ENCODE results near the gene SLC19A2. TPM values are rescaled to one million over a fixed set of nuclear protein-coding genes. Genes with fewer than 3 reads are reported as not detected.
"Not testable (repeated sequence)": the region's sequence is repeated elsewhere in the genome, so short reads cannot be mapped to it uniquely, and the experiment has no call there.

The SLC19A2 gene
- total RNA-seq, 4 donors from 2014 or later = 48.8 to 195 (median 96.0) TPM

DNA sequence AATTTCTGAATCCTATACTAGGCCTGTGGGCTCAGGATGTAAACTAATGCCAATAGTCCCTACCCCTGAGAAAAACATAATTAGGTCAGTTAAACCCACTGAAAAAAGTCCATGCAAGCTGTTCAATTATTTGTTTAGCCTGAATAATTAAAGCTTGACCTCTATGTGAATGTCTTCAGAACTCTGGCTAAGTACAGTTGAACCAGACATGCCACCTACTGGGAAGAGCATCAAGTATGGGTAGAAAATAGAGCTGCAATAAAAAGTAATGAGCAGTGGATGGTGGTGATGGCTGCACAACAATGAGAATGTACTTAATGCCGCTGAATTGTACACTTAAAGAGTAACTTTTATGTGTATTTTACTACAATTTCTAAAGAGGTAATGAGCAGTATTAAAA lies 23.6 kb upstream of the SLC19A2 start:
- DNase-seq (ENCODE audit: low spot score) (no peak), ATAC-seq (ENCODE audit: low FRiP score) (no peak)
- TF ChIP-seq, protein P1, sequence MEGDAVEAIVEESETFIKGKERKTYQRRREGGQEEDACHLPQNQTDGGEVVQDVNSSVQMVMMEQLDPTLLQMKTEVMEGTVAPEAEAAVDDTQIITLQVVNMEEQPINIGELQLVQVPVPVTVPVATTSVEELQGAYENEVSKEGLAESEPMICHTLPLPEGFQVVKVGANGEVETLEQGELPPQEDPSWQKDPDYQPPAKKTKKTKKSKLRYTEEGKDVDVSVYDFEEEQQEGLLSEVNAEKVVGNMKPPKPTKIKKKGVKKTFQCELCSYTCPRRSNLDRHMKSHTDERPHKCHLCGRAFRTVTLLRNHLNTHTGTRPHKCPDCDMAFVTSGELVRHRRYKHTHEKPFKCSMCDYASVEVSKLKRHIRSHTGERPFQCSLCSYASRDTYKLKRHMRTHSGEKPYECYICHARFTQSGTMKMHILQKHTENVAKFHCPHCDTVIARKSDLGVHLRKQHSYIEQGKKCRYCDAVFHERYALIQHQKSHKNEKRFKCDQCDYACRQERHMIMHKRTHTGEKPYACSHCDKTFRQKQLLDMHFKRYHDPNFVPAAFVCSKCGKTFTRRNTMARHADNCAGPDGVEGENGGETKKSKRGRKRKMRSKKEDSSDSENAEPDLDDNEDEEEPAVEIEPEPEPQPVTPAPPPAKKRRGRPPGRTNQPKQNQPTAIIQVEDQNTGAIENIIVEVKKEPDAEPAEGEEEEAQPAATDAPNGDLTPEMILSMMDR (IDR thresholded peaks at IDR 0.05) = no peak

DNA sequence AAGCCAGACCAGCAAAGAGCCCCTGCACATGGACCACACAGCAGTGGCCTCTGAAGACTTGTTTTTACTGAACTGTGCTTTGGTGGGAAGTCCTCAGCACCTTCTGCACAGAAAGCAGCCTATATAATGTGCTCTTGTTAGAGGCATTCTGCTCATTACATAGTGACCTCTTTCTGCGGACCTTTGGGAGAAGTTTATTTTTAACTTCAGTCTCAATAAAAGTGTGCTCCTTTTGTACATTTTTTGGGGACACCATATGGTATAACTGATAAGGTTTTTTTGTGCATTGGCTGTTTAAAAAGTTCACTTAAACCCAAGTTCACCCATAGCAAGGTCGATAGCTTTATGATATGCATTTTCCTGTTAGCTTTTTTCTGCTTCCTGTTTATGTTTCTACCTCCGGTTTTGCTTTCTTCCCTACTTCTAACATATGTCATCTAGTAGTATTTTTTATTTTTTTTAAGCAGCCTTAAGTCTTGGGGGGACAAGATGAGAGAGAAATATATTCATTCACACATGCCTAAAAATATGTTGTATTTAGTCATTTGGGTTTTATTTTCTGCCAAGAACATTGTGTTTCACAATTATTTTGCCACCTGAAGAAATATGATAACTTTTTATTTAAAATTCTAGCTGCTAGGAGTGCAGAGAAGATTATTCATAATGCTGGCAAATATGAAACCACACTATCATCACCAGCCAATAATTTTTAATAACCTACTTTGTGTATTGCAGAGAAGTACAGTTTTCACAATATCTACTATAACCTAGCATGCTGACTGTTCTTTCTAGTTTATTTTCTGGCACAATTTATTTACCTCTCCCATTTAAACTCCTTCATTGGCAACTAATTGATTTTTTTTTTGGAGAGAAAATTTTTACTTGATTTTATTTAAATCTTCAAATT lies 22.9 kb upstream of the SLC19A2 start:
- DNase-seq (ENCODE audit: low spot score) (no peak), ATAC-seq (ENCODE audit: low FRiP score) (peak; percentile 77)

DNA sequence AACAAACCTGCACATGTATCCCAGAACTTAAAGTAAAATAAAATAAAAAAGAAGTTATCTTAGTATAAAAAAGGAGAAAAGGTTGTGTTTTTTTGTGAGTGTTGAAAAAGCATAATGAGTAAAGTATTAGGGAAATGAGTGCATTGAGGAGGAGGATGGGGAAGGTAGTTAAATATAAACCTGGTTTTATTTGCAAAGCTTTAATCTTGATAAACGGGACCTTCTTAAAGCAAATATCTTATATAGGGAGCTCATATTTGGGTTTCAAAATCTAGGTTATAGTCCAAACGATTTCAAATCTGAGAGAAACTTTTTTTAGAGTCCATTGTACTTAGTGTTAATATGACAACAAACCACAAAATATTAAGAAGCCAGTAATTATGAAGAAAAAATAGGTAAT lies 21.7 kb upstream of the SLC19A2 start:
- DNase-seq (ENCODE audit: low spot score) (no peak), ATAC-seq (ENCODE audit: low FRiP score) (no peak)
- TF ChIP-seq, protein P1 (IDR thresholded peaks at IDR 0.05) = no peak

More for the DNA sequence above, 22.9 kb upstream of the SLC19A2 start:
- TF ChIP-seq, protein P1 (IDR thresholded peaks at IDR 0.05) = no peak

DNA sequence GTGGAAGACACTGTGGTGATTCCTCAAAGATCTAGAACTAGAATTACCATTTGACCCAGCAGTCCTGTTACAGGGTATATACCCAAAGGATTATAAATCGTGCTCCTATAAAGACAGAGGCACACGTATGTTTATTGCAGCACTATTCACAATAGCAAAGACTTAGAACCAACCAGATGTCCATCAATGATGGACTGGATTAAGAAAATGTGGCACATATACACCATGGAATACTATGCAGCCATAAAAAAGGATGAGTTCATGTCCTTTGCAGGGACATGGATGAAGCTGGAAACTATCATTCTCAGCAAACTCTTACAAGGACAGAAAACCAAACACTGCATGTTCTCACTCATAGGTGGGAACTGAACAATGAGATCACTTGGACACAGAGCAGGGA lies 17.9 kb upstream of the SLC19A2 start:
- not testable (repeated sequence) for ATAC-seq (ENCODE audit: low FRiP score); DNase-seq (ENCODE audit: low spot score)

DNA sequence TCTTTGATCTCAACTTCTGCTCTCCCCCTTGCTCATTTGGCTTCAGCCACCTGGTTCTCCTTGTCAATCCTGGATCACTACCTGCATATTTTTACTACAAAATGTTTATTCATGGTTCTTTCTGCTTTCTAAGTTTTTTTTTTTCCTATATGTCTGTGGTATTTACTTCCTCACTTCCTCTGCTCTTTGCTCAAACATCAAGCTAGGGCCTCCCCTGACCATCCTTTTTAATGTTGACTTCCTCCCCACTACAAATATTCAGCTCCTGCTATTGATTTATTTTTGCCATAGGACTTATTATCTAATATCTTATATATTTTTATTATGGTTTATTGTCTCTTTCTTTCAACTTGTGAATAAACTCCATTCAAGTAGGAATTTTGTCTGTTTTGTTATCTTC lies 14.1 kb upstream of the SLC19A2 start:
- ATAC-seq (ENCODE audit: low FRiP score) = no peak
- no peak for DNase-seq (ENCODE audit: low spot score)
- TF ChIP-seq, protein P1 (IDR thresholded peaks at IDR 0.05) = no peak

DNA sequence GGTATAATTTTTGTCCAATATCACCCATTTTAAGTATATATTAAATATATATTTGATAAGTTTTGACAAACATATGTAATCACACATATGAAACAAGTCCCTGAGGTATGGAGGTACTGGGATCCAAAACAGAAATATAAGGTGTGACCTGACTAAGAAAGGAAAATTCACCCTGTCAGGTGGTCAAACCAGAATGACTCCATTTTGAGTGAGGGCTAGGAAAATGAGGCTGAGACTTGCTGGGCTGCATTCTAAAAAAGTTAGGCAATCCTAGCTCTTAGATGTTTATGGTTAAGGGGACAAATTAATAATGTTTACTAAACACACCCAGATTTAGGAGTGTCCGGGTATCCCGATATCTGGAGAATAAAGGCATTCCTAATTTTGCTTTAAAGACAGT lies 11.6 kb upstream of the SLC19A2 start:
- DNase-seq (ENCODE audit: low spot score) (no peak), ATAC-seq (ENCODE audit: low FRiP score) (no peak)
- TF ChIP-seq, protein P1 (IDR thresholded peaks at IDR 0.05) = no peak

DNA sequence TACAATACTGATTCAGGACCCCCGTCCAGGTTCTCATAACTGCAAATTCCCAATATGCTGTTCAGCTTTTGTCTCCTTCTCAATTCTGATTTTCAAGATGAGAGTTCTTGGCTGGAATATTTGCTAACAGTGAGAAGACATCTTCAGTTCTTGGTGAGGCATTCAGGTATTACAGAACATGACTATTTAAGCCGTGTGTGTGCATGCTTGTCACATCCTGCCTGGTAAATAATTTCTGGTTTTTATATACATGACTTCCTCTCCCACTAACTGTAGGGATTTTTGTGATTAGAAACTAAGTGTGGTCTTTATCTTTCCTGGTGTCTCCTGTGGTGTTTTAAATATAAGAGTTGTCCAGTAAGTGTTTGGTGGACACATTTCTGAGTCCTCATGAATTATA lies 10.2 kb upstream of the SLC19A2 start:
- no peak for ATAC-seq (ENCODE audit: low FRiP score)
- TF ChIP-seq, protein P1 (IDR thresholded peaks at IDR 0.05) = no peak
- DNase-seq (ENCODE audit: low spot score) = no peak
